ENCODE measurements around the gene CDC42BPG. TPM values are rescaled to one million over a fixed set of nuclear protein-coding genes. Genes with fewer than 3 reads are reported as not detected.
"Not testable (repeated sequence)": the region's sequence is repeated elsewhere in the genome, so short reads cannot be mapped to it uniquely, and the experiment has no call there.

Gene CDC42BPG
- total RNA-seq, 1 experiment from 2014 or later, result 4.1 TPM

GRCh38 chr11:64834723-64835615 lies 9.5 kb downstream of the CDC42BPG start:
- DNase-seq (ENCODE audit: low spot score), result peak; percentile 83

- no peak for DNase-seq (ENCODE audit: low spot score)
Observed at GRCh38 chr11:64834031-64834722, 10.3 kb downstream of the CDC42BPG start.

GRCh38 chr11:64833509-64833908 lies 10.9 kb downstream of the CDC42BPG start:
- DNase-seq (ENCODE audit: low spot score), result no peak

GRCh38 chr11:64833198-64833502 lies 11.3 kb downstream of the CDC42BPG start:
- DNase-seq (ENCODE audit: low spot score), result no peak

- no peak for DNase-seq (ENCODE audit: low spot score)
Observed at GRCh38 chr11:64832467-64833197, 11.8 kb downstream of the CDC42BPG start.

GRCh38 chr11:64831411-64831891 lies 13.0 kb downstream of the CDC42BPG start:
- DNase-seq (ENCODE audit: low spot score), result no peak

- DNase-seq (ENCODE audit: low spot score), result no peak
Observed at GRCh38 chr11:64829536-64830251, 14.8 kb downstream of the CDC42BPG start.

GRCh38 chr11:64827451-64827839 lies 17.0 kb downstream of the CDC42BPG start:
- no peak for DNase-seq (ENCODE audit: low spot score)

- no peak for DNase-seq (ENCODE audit: low spot score)
Observed at GRCh38 chr11:64826578-64827450, 17.6 kb downstream of the CDC42BPG start.

GRCh38 chr11:64826062-64826461 lies 18.4 kb downstream of the CDC42BPG start:
- no peak for DNase-seq (ENCODE audit: low spot score)

- DNase-seq (ENCODE audit: low spot score), result no peak
Observed at GRCh38 chr11:64823568-64824119, 20.8 kb downstream of the CDC42BPG start.

- no peak for DNase-seq (ENCODE audit: low spot score)
Observed at GRCh38 chr11:64817476-64817875, 27.0 kb downstream of the CDC42BPG start.

GRCh38 chr11:64815433-64815832 lies 29.0 kb downstream of the CDC42BPG start:
- not testable (repeated sequence) for DNase-seq (ENCODE audit: low spot score)

- peak; percentile 53 for DNase-seq (ENCODE audit: low spot score)
Observed at GRCh38 chr11:64814712-64815187, 29.7 kb downstream of the CDC42BPG start.

GRCh38 chr11:64813826-64814225 lies 30.6 kb downstream of the CDC42BPG start:
- DNase-seq (ENCODE audit: low spot score), result no peak

- no peak for DNase-seq (ENCODE audit: low spot score)
Observed at GRCh38 chr11:64810891-64811272, 33.6 kb downstream of the CDC42BPG start.

GRCh38 chr11:64810271-64810890 lies 34.1 kb downstream of the CDC42BPG start, which contains the start of gene MEN1:
MEN1 (minus strand) TSS chr11:64810551; CDS start chr11:64810109, 442 bp downstream.
- peak; percentile 87 for DNase-seq (ENCODE audit: low spot score)

GRCh38 chr11:64809781-64810241 lies 34.6 kb downstream of the CDC42BPG start:
- DNase-seq (ENCODE audit: low spot score), result no peak

- DNase-seq (ENCODE audit: low spot score), result no peak
Observed at GRCh38 chr11:64805481-64805880, 39.0 kb downstream of the CDC42BPG start.

Data from A172 (cell line).